ENCODE data around the gene MCL1. TPM values are rescaled to one million over a fixed set of nuclear protein-coding genes. Genes with fewer than 3 reads are reported as not detected.
"Not testable (repeated sequence)": the region's sequence is repeated elsewhere in the genome, so short reads cannot be mapped to it uniquely, and the experiment has no call there.

The MCL1 gene
- total and polyA plus RNA-seq, 2 experiments from 2014 or later: 55.3 to 244 TPM

- TF ChIP-seq ZNF462 (CRISPR knock-in tag; IDR thresholded peaks at IDR 0.05): no peak
- no peak for TF ChIP-seq REST (IDR thresholded peaks at IDR 0.05; ENCODE audit: unreplicated experiment)
- no peak for TF ChIP-seq JUNB (IDR thresholded peaks at IDR 0.05; ENCODE audit: unreplicated experiment)
- TF ChIP-seq STAT1 (IDR thresholded peaks at IDR 0.05; ENCODE audit: unreplicated experiment): no peak
Measured at GRCh38 chr1:150606463-150607142, 27.2 kb upstream of the MCL1 start (continued).

GRCh38 chr1:150605451-150605731 lies 26.0 kb upstream of the MCL1 start:
- not testable (repeated sequence) for H3K4me3 ChIP-seq; H2AFZ ChIP-seq; H3K9me3 Mint-ChIP-seq; H3K9me2 ChIP-seq (ENCODE audit: insufficient read depth); H3K4me3 Mint-ChIP-seq; H3K4me2 ChIP-seq; H3F3A ChIP-seq (replicated peaks; ENCODE audit: low read depth); H4K20me1 ChIP-seq (replicated peaks; ENCODE audit: insufficient read depth); H3K79me2 ChIP-seq (replicated peaks; ENCODE audit: insufficient read depth); H3K27me3 ChIP-seq (ENCODE audit: insufficient read depth); H3K27me3 Mint-ChIP-seq (ENCODE audit: insufficient read depth, low read depth, poor library complexity); DNase-seq (ENCODE audit: low spot score); H3K36me3 ChIP-seq (ENCODE audit: insufficient read depth); ATAC-seq; H3K36me3 Mint-ChIP-seq (ENCODE audit: low read depth)
- peak overlapping the region; percentile 84 for H3K27ac ChIP-seq (ENCODE audit: low read depth)
- H3K4me1 ChIP-seq (ENCODE audit: insufficient read depth): peaks cover 16% of the 10 kb centered on the region
- H3K4me1 Mint-ChIP-seq: peaks cover 20% of the 10 kb centered on the region
- peak overlapping the region; percentile 98; the same call in 1 of the 2 replicates for H3K27ac Mint-ChIP-seq

Measured in GM23338 (cell line).